ENCODE data around the gene SRSF2.

GRCh38 chr17:76688165-76688622, 48.9 kb downstream of the SRSF2 start:
- TF ChIP-seq POLR2AphosphoS5 (IDR thresholded peaks at IDR 0.05; ENCODE audit: low read depth, low read length) (no peak), POLR2A (IDR thresholded peaks at IDR 0.05; ENCODE audit: low read depth, low read length) (no peak)
